Subcutaneous adipose tissue (tissue), 4 donors: ENCODE results near the gene CATSPER4. TPM values are rescaled to one million over a fixed set of nuclear protein-coding genes. Genes with fewer than 3 reads are reported as not detected.

Experiments
- CTCF ChIP-seq: fragments of 450-650 bp; IDR thresholded peaks from one replicate; pipeline ENCODE4 v1.5.1; 2016; ENCODE audit warnings: low read depth, mild to moderate bottlenecking, control low read depth, antibody characterized with exemption, moderate library complexity
- total RNA-seq, 4 donors: library from RNA; depleted of rRNA; stranded (reverse); fragments of >200 nt; gene quantifications; one replicate each; pipeline ENCODE4 v1.1.0, GENCODE V29; 2016

The CATSPER4 gene
- not detected for total RNA-seq

GRCh38 chr1:26190373-26190987 is at the start of gene CATSPER4:
Gene CATSPER4, plus strand, starts transcription at chr1:26190602. Its CDS starts 26 bp downstream, at chr1:26190628.
- TF ChIP-seq CTCF, result no peak

GRCh38 chr1:26142159-26142558 is 48.2 kb upstream of the CATSPER4 start:
- no peak for TF ChIP-seq CTCF

GRCh38 chr1:26145041-26145959 is 45.1 kb upstream of the CATSPER4 start:
- no peak for TF ChIP-seq CTCF

GRCh38 chr1:26145960-26146294 is 44.5 kb upstream of the CATSPER4 start:
- TF ChIP-seq CTCF, result no peak

GRCh38 chr1:26148887-26149286 is 41.5 kb upstream of the CATSPER4 start:
- TF ChIP-seq CTCF, result no peak

GRCh38 chr1:26153966-26154532 is 36.4 kb upstream of the CATSPER4 start:
- no peak for TF ChIP-seq CTCF

- TF ChIP-seq CTCF, result no peak
These were observed 35.7 kb upstream of the CATSPER4 start for GRCh38 chr1:26154750-26155149.
